Activated T-helper 17 cell treated with anti-CD3 and anti-CD28 coated beads, Interleukin-2, amount 50 U/mL, for 72 hours (primary cell): ENCODE results near the gene ITPRIP. TPM values are rescaled to one million over a fixed set of nuclear protein-coding genes. Genes with fewer than 3 reads are reported as not detected.
A peak's percentile ranks its signal among the peaks of the same experiment; 100 is the strongest.

ENCODE experiments used
- ATAC-seq: fragments of 150-1000 bp; cut with Tn5 transposase; replicated peaks from 2 replicates; pipeline ENCODE4 v1.10.0; 2021; ENCODE audit warnings: mild to moderate bottlenecking, moderate library complexity
- H3K27ac Mint-ChIP-seq: one replicate; pipeline ENCODE4 v1.8.0; 2022; ENCODE audit warnings: mixed read lengths
- H3K27me3 Mint-ChIP-seq: one replicate; pipeline ENCODE4 v1.8.0; 2022; ENCODE audit warnings: mixed read lengths
- H3K36me3 Mint-ChIP-seq: one replicate; pipeline ENCODE4 v1.8.0; 2022; ENCODE audit warnings: low read depth, mild to moderate bottlenecking, mixed read lengths
- H3K4me1 Mint-ChIP-seq: one replicate; pipeline ENCODE4 v1.8.0; 2022; ENCODE audit warnings: mixed read lengths
- H3K4me3 Mint-ChIP-seq: one replicate; pipeline ENCODE4 v1.8.0; 2022; ENCODE audit warnings: mild to moderate bottlenecking, mixed read lengths
- H3K9me3 Mint-ChIP-seq: one replicate; pipeline ENCODE4 v1.8.0; 2022; ENCODE audit warnings: mixed read lengths
- total RNA-seq, 2 donors: library from RNA; stranded (reverse); gene quantifications; one replicate each; pipeline ENCODE4 v1.2.3, GENCODE V29; 2022

Gene ITPRIP
- total RNA-seq, 2 donors from 2014 or later = 10.1 to 19.1 TPM

DNA sequence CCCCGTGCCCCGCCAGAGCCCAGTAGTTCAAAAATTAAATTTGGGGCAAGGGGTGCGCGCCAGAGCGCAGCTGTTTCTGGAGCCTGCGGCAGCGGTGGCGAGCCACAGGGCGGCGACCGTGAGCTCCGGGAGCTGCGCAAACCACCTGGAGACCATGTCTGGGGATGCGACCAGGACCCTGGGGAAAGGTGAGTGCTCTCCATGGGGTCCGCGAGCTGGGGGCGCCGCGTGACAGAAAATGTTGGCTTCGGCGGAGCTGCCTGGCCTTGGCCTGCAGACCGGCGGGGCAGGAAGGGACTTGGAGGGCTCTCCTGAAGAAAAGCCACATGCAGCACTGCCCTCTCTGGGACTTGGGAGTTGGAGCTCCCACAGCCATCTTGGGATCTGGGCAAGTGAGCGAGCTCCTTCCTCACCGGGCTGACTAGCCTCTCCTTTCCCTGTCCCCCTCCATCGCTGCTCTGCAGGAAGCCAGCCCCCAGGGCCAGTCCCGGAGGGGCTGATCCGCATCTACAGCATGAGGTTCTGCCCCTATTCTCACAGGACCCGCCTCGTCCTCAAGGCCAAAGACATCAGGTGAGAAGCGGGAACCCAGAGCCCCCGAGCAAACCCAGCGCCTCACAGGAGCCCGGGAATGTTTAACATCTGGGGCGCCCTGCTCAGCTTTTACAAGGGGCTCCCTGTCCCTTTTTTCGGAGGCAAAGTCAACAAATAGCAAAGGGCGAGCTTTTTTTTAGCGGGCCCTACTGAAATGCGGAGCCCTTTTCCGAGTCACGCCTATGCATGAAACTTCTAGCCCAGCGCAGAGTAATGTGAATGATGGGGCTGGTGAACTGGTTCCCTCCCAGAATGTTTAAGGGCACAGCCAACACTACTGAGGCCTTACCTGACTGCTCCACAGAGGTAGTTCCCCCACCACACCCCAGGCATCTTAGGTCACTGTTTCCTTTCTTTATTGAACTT is 63.2 kb downstream of the ITPRIP start:
- ATAC-seq = peak; percentile 85
- Mint-ChIP-seq H3K4me1 (no peaks in the 10 kb centered on the region), H3K27me3 (peaks cover 8% of the 10 kb centered on the region), H3K36me3 (no peaks in the 10 kb centered on the region), H3K4me3 (peak overlapping the region; percentile 40), H3K27ac (no peak overlapping the region), H3K9me3 (no peaks in the 10 kb centered on the region)

DNA sequence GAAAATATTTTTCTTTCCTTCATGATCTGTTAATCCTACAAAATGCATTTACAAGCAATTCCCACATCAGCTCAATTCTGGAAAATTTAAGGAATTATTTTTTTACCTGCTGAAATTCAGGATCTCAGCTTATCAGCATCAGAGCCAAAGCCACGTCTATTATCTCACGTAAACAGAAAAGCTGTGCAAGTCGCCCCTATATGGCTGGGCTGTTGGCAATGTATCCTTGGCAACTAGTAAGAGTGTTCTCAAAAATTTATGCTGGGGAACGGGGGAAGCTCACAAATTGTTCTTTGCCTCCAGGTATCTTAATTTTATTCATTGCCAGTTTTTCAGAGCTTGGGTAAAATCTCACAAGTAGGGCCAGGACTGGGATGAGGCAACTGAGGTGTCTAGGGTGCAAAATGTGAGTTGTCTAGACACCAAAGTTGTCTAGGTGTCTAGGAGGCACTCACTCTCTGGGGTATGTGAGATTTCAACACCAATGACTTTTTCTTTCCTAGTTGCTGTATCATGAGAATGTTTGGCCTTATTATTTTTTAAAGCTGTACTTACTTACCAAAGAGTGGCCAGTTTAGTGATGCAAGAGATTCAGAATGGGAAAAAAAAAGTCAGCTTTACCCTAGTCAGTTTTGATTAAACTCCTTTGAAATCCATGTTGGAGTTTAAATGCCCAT is 64.2 kb downstream of the ITPRIP start:
- H3K27ac Mint-ChIP-seq = no peak overlapping the region
- no peak for ATAC-seq
- H3K4me3 Mint-ChIP-seq = peak overlapping the region; percentile 40
- H3K36me3 Mint-ChIP-seq = peaks cover under 1% of the 10 kb centered on the region
- H3K27me3 Mint-ChIP-seq = peaks cover 8% of the 10 kb centered on the region
- no peaks in the 10 kb centered on the region for H3K4me1 Mint-ChIP-seq
- no peaks in the 10 kb centered on the region for H3K9me3 Mint-ChIP-seq

DNA sequence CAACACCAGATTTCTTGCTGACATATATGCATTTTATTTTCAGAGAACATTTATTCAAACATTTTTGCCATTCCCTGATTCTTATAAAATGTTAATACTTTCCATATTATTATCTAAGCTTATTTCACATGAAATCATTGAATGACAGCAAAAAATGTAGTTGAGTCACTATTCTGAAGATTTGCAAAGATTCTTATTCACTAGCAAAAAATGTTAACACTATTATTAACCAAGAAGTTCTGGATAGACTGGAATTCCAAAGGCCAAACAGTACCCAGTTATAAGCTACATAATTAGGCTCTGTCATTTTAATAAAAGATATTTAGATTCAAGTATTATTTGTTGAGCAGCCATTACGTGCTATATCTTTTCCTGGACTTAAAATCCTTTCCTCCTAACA is 65.0 kb downstream of the ITPRIP start:
- H3K27ac Mint-ChIP-seq = no peak overlapping the region

DNA sequence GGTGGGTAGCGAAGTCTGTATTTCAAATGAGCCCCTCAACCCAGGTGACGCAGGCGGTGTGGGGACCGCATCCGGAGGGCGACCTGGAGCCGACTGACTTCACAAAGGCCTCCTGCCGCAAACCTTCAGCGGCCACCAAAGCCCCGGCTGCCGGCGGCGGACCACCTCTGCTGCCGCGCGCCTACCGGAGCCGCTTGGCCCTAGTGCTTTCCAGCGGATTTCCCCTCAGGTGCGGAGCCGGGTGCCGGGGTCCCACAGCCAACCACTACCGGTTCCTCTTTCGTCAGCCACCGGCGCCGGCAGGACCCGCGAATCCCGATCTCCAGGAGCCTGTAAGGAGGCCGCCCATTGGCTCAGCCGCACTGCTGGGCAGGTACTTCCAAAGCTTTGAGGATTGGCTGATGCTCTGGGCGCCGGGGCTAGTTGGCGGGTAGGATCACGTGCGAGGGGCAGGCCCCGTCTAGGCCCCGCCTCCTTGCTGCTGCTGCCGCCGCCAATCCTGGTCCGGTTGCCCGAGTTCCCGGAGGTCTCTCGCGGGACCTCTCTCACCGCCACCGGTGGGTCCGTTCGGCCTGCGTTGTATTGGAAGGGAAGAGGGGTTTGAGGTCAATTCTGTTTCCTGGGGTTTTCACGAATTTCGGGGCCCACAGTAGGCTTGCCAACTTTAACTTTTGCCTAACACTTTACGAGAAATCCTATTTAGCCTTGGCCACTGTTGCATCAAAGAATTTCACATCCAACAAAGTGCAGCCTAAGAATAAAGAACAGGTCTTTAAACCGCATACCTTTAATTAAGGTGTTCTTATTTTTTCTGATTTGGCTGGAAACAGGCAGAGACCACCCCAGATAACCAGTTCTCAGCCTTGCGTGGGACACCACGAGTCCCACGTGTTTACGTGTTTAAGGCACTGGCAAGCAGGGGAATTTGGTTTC is 69.3 kb downstream of the ITPRIP start, which contains the start of gene GSTO2:
GSTO2 (plus strand) TSS at position 472 of the 933 bp plus-strand sequence. CDS start 5,732 bp downstream, outside the sequence.
- ATAC-seq = peak; percentile 85
- Mint-ChIP-seq H3K4me1 (peaks cover 24% of the 10 kb centered on the region), H3K27ac (peak within 1 kb of the TSS; percentile 94), H3K9me3 (no peaks in the 10 kb centered on the region), H3K4me3 (peak within 1 kb of the TSS; percentile 80), H3K36me3 (peaks cover 51% of the 10 kb centered on the region), H3K27me3 (no peaks in the 10 kb centered on the region)

More for the DNA sequence above, 65.0 kb downstream of the ITPRIP start:
- no peaks in the 10 kb centered on the region for H3K4me1 Mint-ChIP-seq
- H3K27me3 Mint-ChIP-seq = peaks cover 5% of the 10 kb centered on the region
- H3K9me3 Mint-ChIP-seq = no peaks in the 10 kb centered on the region
- peaks cover 8% of the 10 kb centered on the region for H3K36me3 Mint-ChIP-seq
- H3K4me3 Mint-ChIP-seq = no peak overlapping the region
- no peak for ATAC-seq

DNA sequence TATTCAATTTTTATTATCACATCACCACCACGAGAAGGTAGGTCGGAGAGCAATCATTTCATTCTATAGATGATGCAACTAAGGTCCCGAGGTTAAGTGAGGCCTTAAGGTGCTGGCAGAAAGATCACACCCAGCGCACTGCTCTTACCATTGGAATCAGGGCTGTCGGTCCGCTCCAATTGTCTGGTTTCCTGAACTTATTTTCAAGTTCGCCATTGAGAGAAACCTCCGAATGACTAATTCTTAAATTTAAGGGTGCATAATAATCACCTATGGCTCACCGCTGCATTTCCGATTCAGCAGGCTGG is 69.9 kb downstream of the ITPRIP start:
- H3K36me3 Mint-ChIP-seq = peaks cover 57% of the 10 kb centered on the region
- H3K27me3 Mint-ChIP-seq = no peaks in the 10 kb centered on the region
- H3K4me3 Mint-ChIP-seq = peak overlapping the region; percentile 80
- H3K4me1 Mint-ChIP-seq = peaks cover 27% of the 10 kb centered on the region
- H3K9me3 Mint-ChIP-seq = no peaks in the 10 kb centered on the region
- H3K27ac Mint-ChIP-seq = peak overlapping the region; percentile 94
- ATAC-seq = peak; percentile 63

DNA sequence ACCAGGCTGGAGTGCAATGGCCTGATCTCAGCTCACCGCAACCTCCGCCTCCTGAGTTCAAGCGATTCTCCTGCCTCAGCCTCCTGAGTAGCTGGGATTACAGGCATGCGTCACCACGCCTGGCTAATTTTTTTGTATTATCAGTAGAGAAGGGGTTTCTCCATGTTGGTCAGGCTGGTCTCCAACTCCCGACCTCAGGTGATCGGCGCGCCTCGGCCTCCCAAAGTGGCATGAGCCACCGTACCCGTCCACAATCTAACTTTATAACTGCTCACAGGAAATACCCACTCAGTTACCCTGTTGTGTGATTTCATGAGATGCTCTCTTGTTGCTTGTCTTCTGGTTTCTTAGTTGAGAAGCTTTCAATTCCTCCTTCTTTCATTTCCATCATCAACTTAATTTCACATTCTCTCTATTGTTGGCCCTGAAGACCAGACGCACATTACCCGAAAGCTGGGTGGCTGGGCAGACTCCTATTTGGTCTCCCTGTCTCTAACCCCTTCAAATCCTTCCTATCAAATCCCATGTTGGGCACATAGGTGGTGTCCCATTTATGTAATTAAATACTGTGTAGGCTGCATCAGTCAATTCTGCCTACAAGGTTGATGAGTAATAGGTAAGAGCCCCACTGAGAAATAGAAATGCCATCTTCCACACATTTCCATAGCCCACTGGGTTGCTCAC is 70.4 kb downstream of the ITPRIP start:
- H3K9me3 Mint-ChIP-seq = no peaks in the 10 kb centered on the region
- no peaks in the 10 kb centered on the region for H3K27me3 Mint-ChIP-seq
- peaks cover 27% of the 10 kb centered on the region for H3K4me1 Mint-ChIP-seq
- ATAC-seq = peak; percentile 63
- H3K4me3 Mint-ChIP-seq = peak overlapping the region; percentile 80
- H3K27ac Mint-ChIP-seq = peak overlapping the region; percentile 94
- H3K36me3 Mint-ChIP-seq = peaks cover 62% of the 10 kb centered on the region

DNA sequence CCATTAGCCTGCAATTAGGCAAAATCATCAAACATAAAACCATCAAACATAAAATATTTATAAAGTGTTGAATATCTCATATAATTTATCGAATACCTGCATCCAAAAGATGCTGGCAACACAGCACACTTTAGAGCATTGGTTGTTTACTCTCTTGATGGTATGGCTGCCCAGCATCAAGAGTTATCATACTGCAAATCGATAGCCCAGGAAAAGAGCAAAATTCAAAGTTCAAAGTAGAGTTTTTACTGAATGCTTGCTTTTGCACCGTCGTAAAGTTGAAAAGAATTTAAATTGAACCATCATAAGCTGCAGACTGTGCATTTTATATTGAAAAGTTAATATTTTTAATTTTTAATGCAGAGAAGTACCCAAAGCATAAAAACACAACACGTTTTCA is 73.5 kb downstream of the ITPRIP start:
- Mint-ChIP-seq H3K36me3 (peaks cover 93% of the 10 kb centered on the region), H3K4me3 (peak overlapping the region; percentile 80), H3K27ac (no peak overlapping the region)

DNA sequence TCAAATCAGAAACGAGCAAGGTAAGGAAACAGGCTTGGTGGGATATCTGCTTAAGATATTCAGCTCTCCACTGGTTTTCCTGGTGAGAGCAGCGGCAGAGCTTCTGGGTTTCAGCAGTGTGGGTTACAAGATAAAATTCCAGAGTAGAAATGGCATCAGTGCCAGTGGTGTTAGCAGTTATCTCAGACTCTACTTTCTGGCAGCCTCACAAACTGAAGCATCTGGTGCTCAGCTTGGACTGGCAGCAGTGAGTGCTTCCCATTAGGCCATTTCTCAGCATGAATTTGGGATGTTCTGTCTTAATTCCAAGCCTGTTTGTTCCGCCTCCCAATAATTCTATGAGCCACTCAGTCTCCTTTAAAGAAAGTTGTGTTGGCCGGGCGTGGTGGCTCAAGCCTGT is 76.2 kb downstream of the ITPRIP start:
- peak overlapping the region; percentile 78 for H3K4me3 Mint-ChIP-seq
- H3K27ac Mint-ChIP-seq = no peak overlapping the region
- H3K9me3 Mint-ChIP-seq = no peaks in the 10 kb centered on the region
- peaks cover 55% of the 10 kb centered on the region for H3K4me1 Mint-ChIP-seq
- H3K36me3 Mint-ChIP-seq = peaks cover 100% of the 10 kb centered on the region
- no peak for ATAC-seq
- H3K27me3 Mint-ChIP-seq = no peaks in the 10 kb centered on the region

More for the DNA sequence above, 73.5 kb downstream of the ITPRIP start:
- Mint-ChIP-seq H3K4me1 (peaks cover 44% of the 10 kb centered on the region), H3K9me3 (no peaks in the 10 kb centered on the region), H3K27me3 (no peaks in the 10 kb centered on the region)
- no peak for ATAC-seq

DNA sequence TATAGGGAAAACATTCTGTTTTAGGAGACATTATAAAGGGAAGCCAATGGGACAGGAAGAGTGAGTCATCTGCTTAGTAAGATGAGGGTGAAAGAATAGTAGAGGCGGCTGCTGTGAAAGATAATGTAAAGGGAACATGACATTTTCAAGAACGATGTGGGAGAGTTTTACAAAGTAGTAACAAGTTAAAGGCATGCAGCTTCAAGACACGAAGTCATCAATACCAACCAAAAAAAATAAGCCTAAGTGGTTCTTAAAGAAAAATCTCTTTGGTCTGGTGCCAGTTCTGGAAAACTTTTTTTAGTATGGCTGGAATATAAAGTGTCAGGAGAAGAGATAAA is 77.5 kb downstream of the ITPRIP start:
- H3K4me1 Mint-ChIP-seq = peaks cover 56% of the 10 kb centered on the region
- peaks cover 100% of the 10 kb centered on the region for H3K36me3 Mint-ChIP-seq
- peak; percentile 89 for ATAC-seq
- peak overlapping the region; percentile 78 for H3K4me3 Mint-ChIP-seq
- peak overlapping the region; percentile 67 for H3K27ac Mint-ChIP-seq
- no peaks in the 10 kb centered on the region for H3K9me3 Mint-ChIP-seq
- H3K27me3 Mint-ChIP-seq = no peaks in the 10 kb centered on the region

DNA sequence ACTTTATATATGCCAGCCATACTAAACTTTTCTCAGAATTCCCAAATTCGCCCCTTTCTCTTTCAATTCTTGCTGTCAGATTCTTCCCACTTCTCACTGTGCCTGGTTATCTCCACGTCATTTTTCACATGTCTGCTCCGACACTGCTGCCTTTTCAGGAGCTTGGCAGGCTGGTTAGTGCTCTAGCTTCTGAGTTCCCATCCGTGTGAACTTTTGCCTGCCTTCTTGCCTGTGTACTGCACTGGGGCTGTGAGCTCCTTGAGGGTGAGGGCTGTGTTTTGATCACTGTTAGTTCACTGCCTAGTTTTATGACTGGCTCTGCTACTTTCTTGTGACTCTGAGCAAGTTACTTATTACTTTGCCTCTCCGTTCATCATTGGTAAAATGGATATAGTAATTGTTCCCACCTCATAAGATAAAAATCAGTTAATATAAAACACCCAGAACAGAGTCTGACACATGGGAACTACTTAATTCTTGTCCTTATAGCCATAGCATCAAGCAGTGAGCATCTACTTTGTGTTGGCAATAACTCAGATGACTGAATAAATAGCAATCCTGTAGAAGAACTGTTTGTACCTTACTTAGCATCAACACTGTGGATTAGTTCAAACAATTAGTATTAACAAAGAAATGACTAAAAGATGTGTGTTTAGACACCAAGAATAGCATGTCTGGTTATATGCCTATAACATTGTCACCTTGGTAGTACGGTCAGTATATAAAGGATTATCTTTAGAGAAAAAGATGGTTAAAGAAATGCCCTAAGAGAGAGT is 78.1 kb downstream of the ITPRIP start:
- no peaks in the 10 kb centered on the region for H3K27me3 Mint-ChIP-seq
- H3K36me3 Mint-ChIP-seq = peaks cover 100% of the 10 kb centered on the region
- H3K4me3 Mint-ChIP-seq = peak overlapping the region; percentile 78
- H3K9me3 Mint-ChIP-seq = no peaks in the 10 kb centered on the region
- peaks cover 54% of the 10 kb centered on the region for H3K4me1 Mint-ChIP-seq
- H3K27ac Mint-ChIP-seq = peak overlapping the region; percentile 67
- ATAC-seq = peak; percentile 40
